ENCODE results near the gene RASAL2.

The RASAL2 gene

GRCh38 chr1:178258536-178258935 is 164.6 kb downstream of the RASAL2 start:
- TF ChIP-seq, protein P1, sequence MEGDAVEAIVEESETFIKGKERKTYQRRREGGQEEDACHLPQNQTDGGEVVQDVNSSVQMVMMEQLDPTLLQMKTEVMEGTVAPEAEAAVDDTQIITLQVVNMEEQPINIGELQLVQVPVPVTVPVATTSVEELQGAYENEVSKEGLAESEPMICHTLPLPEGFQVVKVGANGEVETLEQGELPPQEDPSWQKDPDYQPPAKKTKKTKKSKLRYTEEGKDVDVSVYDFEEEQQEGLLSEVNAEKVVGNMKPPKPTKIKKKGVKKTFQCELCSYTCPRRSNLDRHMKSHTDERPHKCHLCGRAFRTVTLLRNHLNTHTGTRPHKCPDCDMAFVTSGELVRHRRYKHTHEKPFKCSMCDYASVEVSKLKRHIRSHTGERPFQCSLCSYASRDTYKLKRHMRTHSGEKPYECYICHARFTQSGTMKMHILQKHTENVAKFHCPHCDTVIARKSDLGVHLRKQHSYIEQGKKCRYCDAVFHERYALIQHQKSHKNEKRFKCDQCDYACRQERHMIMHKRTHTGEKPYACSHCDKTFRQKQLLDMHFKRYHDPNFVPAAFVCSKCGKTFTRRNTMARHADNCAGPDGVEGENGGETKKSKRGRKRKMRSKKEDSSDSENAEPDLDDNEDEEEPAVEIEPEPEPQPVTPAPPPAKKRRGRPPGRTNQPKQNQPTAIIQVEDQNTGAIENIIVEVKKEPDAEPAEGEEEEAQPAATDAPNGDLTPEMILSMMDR (IDR thresholded peaks at IDR 0.05; ENCODE audit: control insufficient read depth, extremely low read depth, insufficient read depth): no peak
- no peak overlapping the region for H3K4me3 ChIP-seq (ENCODE audit: low read depth, low read length)
- DNase-seq (ENCODE audit: low read depth): no peak

DNA sequence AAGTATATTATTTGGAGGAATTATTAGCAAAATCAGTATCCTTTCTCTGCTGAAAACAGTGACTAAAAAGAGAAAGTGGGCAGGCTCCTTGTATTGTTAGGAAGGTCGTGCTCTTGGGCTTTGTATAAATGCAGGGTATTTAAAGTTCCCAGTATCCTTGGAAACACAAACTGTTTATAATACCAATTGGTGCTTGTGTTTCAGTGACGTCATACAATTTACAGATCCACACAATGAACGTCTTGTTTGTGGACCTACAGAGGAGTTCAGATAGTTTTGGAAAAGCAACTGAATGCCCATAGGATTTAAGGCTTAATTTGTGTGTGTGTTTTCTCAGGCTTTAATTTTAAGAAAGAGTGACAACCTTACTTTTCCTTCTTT is 168.2 kb downstream of the RASAL2 start:
- TF ChIP-seq, protein P1 (IDR thresholded peaks at IDR 0.05; ENCODE audit: control insufficient read depth, extremely low read depth, insufficient read depth): no peak
- no peak for DNase-seq (ENCODE audit: low read depth)
- no peak overlapping the region for H3K4me3 ChIP-seq (ENCODE audit: low read depth, low read length)

DNA sequence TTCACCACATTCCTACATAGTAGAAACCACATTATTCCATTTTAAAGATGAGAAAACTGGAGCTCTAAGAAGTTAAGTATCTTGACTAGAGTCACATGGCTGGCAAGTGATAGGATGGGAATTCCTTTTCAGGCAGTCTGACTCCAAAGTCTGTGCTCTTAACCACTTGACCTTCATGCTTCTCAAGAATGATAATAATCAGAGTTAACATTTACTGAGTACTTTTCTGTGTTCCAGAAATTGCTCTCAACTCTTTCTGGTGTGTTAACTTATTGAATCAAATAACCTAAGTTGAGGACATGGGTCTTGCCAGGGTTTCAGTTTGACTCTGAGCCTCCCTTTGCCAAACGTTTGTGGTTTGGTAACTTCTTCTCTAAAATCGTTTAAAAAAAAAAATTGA is 169.4 kb downstream of the RASAL2 start:
- H3K4me3 ChIP-seq (ENCODE audit: low read depth, low read length): no peak overlapping the region
- TF ChIP-seq, protein P1 (IDR thresholded peaks at IDR 0.05; ENCODE audit: control insufficient read depth, extremely low read depth, insufficient read depth): no peak
- DNase-seq (ENCODE audit: low read depth): no peak

DNA sequence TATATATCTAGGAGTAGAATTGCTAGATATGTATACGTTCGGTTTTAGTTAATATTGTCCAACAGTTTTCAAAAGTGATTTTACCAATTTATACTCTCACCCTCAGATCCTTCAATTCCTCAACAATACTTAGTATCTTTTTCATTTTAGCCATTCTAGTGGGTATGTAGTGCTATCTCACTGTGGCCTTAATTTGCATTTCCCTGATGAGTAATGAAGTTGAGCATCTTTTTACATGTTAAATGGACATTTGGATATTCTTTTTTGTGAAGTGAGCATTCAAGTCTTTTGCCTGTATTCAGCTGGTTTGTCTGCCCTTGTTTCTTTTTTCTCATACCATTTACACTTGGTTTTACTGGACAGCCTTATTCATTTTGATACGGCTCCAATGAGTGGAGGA is 172.2 kb downstream of the RASAL2 start:
- H3K4me3 ChIP-seq (ENCODE audit: low read depth, low read length): no peak overlapping the region
- no peak for DNase-seq (ENCODE audit: low read depth)
- TF ChIP-seq, protein P1 (IDR thresholded peaks at IDR 0.05; ENCODE audit: control insufficient read depth, extremely low read depth, insufficient read depth): no peak

DNA sequence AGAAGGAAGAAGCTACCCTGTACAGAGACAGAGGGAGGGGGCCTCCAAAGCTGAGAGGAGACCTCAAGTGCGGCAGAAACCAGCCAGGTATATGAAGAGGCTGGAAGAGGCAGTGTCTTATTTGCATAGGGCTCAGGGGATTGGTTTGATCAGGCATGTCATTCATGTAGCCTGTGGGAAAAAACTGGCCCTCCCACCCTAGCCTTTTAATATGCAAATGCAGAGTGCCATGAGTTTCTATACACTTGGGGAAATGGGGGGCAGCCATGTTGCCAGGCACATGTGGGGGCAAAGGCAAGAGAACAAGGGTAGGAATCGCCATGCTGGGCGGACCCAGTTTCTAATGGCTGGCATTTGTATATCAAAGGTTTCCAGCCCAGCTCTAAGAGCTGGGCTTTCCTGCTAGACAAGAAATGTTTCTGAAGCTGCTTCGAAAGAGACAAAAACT is 172.7 kb downstream of the RASAL2 start:
- TF ChIP-seq, protein P1 (IDR thresholded peaks at IDR 0.05; ENCODE audit: control insufficient read depth, extremely low read depth, insufficient read depth): no peak
- H3K4me3 ChIP-seq (ENCODE audit: low read depth, low read length): no peak overlapping the region
- no peak for DNase-seq (ENCODE audit: low read depth)

DNA sequence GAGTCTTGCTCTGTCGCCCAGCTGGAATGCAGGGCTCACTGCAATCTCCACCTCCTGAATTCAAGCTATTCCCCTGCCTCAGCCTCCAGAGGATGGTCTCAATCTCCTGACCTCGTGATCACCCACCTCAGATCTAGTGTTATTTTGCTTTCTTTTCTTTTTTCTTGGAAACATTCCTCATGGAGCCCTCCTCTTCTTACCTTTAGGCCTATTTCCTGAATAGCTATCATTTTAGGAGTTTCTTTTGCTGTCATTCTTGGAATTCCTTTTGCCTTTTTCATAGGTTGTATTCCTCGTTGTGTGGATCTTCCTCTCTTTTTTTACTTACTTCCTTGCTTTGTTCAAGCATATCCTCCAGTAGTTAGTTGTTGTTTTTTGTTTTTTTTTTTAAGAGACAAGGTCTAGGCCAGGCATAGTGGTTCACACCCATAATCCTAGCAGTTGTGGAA is 173.8 kb downstream of the RASAL2 start:
- TF ChIP-seq, protein P1 (IDR thresholded peaks at IDR 0.05; ENCODE audit: control insufficient read depth, extremely low read depth, insufficient read depth): no peak
- no peak for DNase-seq (ENCODE audit: low read depth)

GRCh38 chr1:178271471-178271870 is 177.6 kb downstream of the RASAL2 start:
- H3K4me3 ChIP-seq (ENCODE audit: low read depth, low read length): no peak overlapping the region
- DNase-seq (ENCODE audit: low read depth): no peak
- TF ChIP-seq, protein P1 (IDR thresholded peaks at IDR 0.05; ENCODE audit: control insufficient read depth, extremely low read depth, insufficient read depth): no peak

More for the DNA sequence above, 173.8 kb downstream of the RASAL2 start:
- H3K4me3 ChIP-seq (ENCODE audit: low read depth, low read length): no peak overlapping the region

Measured in LNCaP clone FGC (cell line).